ENCODE data around the gene FRMD6. TPM values are rescaled to one million over a fixed set of nuclear protein-coding genes. Genes with fewer than 3 reads are reported as not detected.

FRMD6 gene
- total and polyA plus RNA-seq, 9 of the 15 experiments (the other 6 are each of a cell fraction or from before 2014, with no cell fraction given), result 0.11 to 0.92 (median 0.53) TPM

- ChIA-PET POLR2A (no interaction called here), CTCF (ENCODE audit: low intra/inter-chr PET ratio) (no interaction called here)
- in situ Hi-C loops (cut with MboI) (no loop called here), intact Hi-C loops (cut with micrococcal nuclease) (no loop called here)
- no TSS peak for BruUV-seq (replicated peaks)
- ATAC-seq (no peak), FAIRE-seq (no peak), DNase-seq (ENCODE audit: extremely low read depth in 1 of 4, low spot score in 3 of 4) (no peak)
- H4K20me1 ChIP-seq (replicated peaks; ENCODE audit: control insufficient read depth, insufficient read depth, low read length), result no peaks in the 10 kb centered on the region
- H3K4me3 ChIP-seq, result no peak overlapping the region
- no peaks in the 10 kb centered on the region for H3K79me2 ChIP-seq (ENCODE audit: control insufficient read depth, insufficient read depth, low read length)
- 0% methylated on average over 2 of the region's 2 CpGs for WGBS (ENCODE audit: insufficient coverage, low coverage, missing lambda C conversion rate)
- H3K9me1 ChIP-seq (ENCODE audit: control insufficient read depth, insufficient read depth, low read length), result no peaks in the 10 kb centered on the region
- H3K27me3 ChIP-seq (ENCODE audit: control insufficient read depth in 2 of 2, insufficient read depth in 2 of 2, low read length in 2 of 2), result no peaks in the 10 kb centered on the region; a peak in 1 of 5 replicates
- no peaks in the 10 kb centered on the region for H3K36me3 ChIP-seq (ENCODE audit: control insufficient read depth, insufficient read depth, low read length)
- no peak overlapping the region for H3K4me2 ChIP-seq (ENCODE audit: insufficient read depth, low read length)
- H3K9me3 ChIP-seq (replicated peaks; ENCODE audit: control insufficient read depth, insufficient read depth, low read depth, low read length), result no peaks in the 10 kb centered on the region
- H2AFZ ChIP-seq (ENCODE audit: low read depth, low read length), result no peak overlapping the region
- no peak overlapping the region for H3K9ac ChIP-seq (ENCODE audit: insufficient read depth in 1 of 2, low read depth in 2 of 2, low read length in 2 of 2)
- H3K27ac ChIP-seq (ENCODE audit: extremely low read depth, low read depth, low read length), result no peak overlapping the region
- peaks cover 3 to 20% of the 10 kb centered on the region in 2 experiments; a peak in 3 of 5 replicates for H3K4me1 ChIP-seq (replicated peaks in 1 of 2; ENCODE audit: control insufficient read depth in 2 of 2, insufficient read depth in 2 of 2, low read length in 2 of 2)
- TF ChIP-seq CEBPZ (IDR thresholded peaks at IDR 0.05; ENCODE audit: borderline replicate concordance, low read depth, low read length) (no peak), ZNF518B (CRISPR knock-in tag; IDR thresholded peaks at IDR 0.05) (no peak), ZNF551 (CRISPR knock-in tag; IDR thresholded peaks at IDR 0.05) (no peak), PTTG1 (tag; IDR thresholded peaks at IDR 0.05; ENCODE audit: low read depth) (no peak), PHB (CRISPR knock-in tag; IDR thresholded peaks at IDR 0.05) (no peak), MTA3 (IDR thresholded peaks at IDR 0.05; ENCODE audit: borderline replicate concordance) (no peak), ZNF785 (CRISPR knock-in tag; IDR thresholded peaks at IDR 0.05) (no peak), TAF15 (IDR thresholded peaks at IDR 0.05; ENCODE audit: low read depth, low read length) (no peak), DPF2 (IDR thresholded peaks at IDR 0.05) (no peak), ZNF57 (CRISPR knock-in tag; IDR thresholded peaks at IDR 0.05) (no peak), SNIP1 (IDR thresholded peaks at IDR 0.05; ENCODE audit: low read depth) (no peak), ZNF764 (CRISPR knock-in tag; IDR thresholded peaks at IDR 0.05; ENCODE audit: low read depth) (no peak), EZH2 (IDR thresholded peaks at IDR 0.05; ENCODE audit: borderline replicate concordance, low read depth, low read length) (no peak), E2F5 (CRISPR knock-in tag; IDR thresholded peaks at IDR 0.05) (no peak), THAP7 (CRISPR knock-in tag; IDR thresholded peaks at IDR 0.05) (no peak), NCOA6 (IDR thresholded peaks at IDR 0.05) (no peak), PURB (CRISPR knock-in tag; IDR thresholded peaks at IDR 0.05; ENCODE audit: low read depth) (no peak)
Measured at GRCh38 chr14:51648296-51648695, 3.4 kb upstream of the FRMD6 start.
